HG03175 (cell line): ENCODE measurements around the gene WBP1L.

ENCODE experiments used
- ATAC-seq: cut with Tn5 transposase; IDR thresholded peaks from one replicate; pipeline ENCODE4 v1.9.1; 2021; ENCODE audit warnings: mild to moderate bottlenecking, moderate library complexity; ENCODE audit not compliant: unreplicated experiment

The WBP1L gene

DNA sequence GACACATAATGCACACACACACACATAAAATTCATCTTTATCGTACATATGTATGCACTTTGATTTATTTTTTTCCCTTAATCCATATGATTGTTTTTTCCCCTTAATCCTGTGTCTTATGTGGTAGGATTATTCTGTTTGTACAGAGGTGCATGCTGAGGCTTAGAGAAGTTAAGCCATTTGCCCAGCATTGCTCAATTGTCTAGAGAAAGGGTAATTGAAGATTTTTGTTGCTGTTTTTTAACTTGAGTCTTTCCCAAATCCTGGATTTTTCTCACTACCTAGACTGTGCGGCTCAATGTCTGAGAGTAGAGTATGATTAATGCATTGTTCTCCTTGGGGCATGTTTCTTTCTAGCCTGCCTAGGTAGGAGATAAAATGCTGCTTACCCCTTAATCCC, 35.0 kb downstream of the WBP1L start:
- ATAC-seq = no peak

DNA sequence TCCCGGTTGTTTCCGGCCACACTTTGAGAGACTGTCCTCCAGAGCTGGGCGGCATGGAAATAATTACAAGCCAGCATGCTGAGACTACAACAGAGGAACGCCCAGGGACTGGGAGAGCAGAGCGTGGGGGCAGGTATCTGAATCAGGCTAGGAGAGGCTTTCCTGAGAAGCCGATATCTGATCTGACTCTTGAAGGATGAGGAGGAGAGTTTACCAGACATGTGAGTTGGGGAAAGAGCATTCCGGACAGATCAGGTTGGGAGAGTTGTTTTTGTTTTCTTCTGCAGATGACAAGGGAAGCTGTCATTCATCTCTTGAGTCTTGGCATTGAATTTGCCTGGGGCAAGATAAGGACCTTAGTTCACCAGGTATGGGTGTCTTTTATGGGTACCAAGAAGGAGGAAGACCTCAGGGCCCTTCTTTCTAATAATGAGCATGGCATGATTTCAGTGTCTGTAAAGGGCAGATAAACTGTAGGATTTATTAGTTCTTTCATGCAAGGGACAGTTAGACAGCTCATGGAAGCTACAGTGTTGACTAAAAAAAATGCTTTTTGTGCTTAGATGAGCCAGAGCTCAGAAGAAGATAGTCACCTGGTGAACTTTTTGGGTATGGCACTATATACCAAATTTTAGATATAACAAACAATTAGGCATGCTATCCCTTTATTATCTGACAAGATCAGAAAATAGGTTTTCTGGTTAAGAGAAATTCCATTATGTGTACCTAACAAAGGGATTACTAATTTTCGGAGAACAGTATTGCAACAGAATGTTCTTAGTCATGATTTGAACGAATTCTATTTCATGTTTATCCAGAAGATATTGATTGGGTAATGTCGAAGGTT, 36.2 kb downstream of the WBP1L start:
- ATAC-seq = no peak

DNA sequence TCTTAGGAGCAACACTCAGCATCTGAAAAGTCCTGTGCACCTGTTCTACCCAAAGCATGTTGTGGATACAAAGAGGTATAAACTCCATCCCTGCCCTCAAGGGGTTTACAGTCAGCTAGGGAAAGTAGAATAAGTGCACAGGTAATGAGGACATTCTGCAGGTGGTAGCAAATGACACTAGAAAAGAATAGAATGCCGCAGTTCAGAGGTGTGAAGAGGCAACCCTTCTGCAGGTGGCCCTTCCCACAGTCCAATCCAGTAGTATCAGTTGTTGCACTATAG, 36.7 kb downstream of the WBP1L start:
- ATAC-seq = no peak

DNA sequence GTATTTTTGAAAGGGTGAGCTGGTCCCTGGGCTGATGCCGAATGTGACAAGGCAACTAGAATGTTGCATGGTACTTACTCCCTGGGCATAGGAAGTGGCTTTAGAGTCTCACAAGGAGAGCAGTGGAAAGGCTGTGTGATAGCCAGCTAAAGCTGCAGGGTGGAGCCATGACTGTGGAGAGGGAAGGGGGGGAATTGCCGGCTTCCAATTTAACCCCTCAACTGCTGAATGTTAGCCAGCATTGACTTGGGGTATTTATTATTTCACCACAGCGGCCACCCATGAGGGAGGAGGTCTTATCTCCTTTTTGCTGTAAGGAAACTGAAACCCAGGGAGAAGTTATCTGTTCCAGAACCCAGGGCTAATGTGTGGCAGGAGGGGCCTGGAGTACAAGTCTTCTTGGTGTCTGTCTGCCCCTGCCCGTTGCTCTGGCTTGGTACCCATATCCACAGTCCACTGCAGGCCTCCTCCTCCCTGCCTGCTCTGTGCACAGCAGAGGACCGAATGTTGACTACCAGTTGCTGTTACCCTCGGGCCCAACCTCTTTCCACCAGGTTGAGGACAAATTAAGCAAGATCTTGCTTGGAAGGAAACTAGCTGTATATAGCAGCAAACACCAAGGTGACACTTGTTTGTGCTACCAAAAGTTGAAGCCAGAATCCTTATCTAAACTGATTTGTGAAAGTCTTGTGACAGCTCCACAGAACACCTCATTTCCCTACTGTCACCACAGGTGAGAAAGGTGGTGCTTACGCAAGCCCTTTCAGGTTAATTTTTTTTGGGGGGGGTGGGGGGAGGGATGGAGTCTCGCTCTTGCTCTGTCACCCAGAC, 37.6 kb downstream of the WBP1L start:
- no peak for ATAC-seq

DNA sequence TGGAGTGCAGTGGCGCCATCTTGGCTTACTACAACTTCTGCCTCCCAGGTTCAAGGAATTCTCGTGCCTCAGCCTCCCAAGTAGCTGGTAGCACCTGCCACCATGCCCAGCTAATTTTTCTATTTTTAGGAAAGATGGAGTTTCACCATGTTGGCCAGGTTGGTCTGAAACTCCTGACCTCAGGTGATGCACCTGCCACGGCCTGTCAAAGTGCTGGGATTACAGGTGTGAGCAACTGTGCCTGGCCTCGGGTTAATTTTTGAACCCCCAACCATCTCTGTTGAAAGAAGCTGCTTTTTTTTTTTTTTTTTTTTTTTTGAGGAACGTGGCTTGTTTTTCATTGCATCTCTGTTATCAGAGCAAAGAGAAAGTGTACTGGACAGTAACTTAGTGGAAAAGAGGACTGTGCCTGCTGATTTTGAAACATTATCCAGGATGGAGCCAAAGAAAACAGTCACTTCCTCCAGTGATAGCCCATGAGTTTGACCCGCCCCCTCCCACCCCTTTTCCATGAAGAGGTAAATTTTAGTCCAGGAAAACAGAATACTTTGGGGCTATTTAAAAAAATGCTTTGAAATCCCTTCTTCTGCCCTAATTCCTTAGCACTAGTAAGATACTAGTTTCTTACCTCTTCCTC, 38.3 kb downstream of the WBP1L start:
- ATAC-seq = no peak

DNA sequence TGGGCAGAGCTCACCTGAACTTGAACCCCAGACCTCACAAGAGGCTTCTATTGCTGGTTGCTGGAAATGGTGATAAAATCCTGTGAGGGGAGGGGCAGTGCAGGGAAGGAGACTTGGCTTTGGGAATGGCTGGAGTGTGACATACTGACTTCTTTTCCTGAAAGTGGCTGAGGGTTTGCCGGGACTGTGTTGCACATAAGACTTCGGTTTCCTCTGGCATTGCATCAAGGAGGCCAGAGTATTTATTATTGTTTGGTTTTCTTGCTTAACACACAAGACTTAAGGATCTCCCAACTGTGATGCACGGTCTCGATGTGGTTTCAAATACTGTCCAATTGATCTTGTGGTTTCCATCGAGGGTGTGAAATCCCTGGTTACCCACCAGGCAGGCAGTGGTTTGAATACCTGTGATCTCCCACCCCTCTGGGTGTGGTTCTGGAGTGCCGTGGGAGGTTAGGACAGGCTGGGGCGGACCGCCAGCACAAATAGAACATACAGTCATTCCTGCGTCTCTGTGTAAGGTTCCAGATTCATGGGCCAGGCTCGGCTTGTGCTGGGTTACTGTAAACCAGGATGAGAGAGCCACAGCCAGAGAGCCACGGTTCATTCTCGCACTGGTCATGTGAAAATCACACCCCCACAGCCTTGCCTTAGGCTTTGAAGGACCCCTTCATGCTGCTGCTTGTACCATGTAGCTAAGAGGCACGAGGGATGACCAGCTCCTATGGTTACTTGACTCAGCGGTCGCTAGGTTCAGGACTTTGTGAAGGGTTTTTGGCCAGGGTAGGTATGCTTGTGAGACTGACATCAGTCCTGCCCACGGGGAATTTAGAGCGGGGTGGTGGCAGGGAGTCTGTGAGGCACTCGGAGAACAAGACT, 39.2 kb downstream of the WBP1L start:
- ATAC-seq = no peak

DNA sequence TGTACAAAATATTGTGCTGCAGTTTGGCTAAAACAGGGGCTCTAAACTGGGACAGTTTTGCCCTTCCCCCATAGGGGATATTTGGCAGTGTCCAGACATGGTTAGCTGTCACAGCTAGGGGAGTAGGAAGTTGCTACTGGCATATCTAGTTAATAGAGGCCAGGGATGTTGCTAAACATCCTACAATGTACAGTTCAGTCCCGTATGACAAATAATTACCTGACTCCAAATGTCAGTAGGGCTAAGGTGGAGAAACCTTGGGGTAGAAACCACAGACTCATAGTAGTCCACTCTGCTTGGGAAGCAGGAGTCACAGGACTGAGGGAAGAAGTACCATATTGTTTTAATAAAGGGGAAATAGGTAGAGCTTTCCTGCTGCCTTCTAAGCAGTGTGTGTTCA, 39.8 kb downstream of the WBP1L start:
- ATAC-seq = no peak

DNA sequence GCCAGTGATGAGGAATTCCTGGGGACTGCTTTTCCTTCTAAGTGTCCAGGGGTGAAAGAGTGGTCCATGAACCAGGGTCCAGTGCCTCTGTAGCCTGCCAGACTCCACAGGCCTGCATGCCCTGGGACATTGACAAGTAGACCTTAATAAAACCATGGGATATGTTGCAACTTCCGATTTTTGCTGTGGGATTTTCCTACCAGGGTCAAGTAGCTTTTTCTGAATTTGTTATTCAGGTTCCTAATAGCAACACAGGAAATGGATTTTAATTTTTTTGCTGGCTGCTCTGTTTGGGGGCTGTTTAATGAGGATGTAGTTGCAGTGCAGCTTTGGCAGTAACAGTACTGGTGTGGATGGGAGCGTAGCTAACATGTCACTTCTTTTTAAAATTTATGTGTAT, 42.1 kb downstream of the WBP1L start:
- ATAC-seq = no peak

DNA sequence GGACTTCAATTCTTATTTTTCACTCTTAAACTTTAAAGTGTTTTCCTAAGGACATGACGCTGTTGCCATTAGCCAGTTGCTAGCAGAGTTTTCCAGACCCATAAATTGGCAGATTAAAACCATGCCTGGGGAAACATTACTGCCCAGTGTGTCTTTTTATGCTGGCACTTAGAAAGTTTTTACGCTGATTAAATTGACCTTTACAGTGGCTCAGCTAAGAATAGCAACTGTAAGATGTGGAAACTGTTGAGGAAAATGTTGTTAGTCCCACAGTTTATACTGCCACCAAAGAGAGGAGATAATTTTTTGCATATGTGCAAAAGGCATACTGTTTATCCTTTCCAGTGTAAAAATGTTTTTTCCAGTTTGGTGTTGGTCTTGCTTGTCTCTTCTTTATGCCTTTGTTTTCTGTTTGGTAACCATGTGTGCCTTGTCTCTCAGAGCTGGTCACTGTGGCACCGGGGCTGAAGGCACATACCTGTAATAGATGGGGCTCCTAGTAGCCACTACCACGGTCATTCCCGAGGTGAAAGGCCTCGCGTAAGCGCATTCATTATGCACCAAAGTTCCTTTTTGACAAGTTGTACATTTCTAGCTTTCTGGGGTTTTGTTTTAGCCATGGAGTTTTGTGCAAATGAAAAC, 48.1 kb downstream of the WBP1L start:
- no peak for ATAC-seq

DNA sequence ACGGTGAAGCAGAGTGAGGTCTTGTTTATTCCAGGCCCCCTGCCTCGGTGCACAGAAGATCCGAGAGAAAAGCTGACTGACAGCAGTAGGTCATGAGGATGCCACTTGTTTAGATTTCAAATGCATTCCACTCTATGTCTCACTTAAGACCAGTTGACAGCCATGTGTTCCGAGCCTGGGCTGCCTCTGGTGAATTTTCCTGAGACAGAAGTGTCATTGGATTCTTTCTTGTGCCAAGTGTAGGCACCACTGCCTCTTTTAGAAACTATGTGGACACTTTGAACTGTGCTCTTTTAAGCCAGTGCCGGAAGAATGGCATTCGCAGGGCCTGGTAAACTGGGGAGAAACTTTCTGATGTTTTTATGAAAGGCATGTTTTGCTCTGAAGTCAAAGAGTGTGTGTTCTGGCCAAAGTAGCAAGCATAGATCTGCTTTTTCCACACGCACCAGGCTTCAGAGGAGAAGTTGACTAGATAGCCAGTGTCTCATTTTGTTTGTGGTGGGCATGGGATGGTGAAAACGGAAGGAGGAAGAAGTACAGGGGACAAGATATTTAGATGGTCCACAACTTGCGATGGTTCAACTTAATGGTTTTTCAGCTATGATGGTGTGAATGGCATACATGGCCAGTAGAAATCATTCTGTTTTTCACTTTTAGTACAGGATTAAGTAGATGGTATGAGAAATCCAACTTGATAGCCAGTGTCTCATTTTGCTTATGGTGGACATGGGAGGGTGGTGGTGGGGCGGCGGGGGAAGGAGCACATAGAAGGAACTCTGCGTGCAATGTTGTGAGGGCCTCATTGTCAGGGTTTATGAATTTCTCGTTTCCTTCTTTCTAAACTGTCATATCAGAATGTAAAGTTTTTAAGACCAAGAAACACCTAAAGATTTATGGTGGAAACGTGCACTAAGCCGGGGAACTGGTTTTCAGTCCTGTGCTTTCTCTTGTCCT, 52.0 kb downstream of the WBP1L start:
- ATAC-seq = peak; percentile 22

DNA sequence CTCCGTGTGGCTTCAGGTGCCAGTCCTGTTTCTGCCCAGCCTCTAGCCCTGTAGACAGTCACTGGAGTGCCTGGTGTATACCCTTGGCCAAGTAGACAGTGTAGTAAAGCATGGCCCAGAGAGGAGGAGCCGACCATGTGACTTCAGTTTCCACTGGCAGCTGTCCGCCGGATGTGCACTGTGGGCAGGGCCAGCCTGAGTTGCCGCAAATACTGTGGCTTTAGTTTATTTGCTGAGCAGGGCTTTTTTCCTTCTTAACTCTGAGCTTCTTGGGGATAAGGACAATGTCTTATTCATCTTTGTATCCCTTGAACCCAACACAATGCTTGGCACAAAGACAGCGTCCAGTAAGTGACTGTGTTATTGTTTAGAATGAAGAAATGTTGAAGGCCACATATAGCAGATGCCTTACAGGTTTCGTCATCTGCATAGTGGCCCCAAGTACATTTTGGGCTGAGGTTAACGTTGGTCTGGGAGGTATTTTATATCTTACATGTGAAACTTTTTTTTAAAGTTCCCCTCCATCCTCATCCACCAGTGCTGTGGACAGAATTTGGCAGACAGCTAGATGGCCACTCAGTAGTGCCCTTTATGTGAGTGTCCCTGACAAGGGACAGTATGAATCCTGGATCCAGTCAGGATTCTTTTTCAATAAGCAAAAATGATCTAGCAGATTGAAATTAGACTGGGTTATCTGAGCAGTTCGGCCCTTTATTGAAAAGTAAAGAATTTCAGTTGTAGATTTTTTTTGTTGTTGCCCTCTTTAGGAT, 52.8 kb downstream of the WBP1L start:
- ATAC-seq = peak; percentile 98

DNA sequence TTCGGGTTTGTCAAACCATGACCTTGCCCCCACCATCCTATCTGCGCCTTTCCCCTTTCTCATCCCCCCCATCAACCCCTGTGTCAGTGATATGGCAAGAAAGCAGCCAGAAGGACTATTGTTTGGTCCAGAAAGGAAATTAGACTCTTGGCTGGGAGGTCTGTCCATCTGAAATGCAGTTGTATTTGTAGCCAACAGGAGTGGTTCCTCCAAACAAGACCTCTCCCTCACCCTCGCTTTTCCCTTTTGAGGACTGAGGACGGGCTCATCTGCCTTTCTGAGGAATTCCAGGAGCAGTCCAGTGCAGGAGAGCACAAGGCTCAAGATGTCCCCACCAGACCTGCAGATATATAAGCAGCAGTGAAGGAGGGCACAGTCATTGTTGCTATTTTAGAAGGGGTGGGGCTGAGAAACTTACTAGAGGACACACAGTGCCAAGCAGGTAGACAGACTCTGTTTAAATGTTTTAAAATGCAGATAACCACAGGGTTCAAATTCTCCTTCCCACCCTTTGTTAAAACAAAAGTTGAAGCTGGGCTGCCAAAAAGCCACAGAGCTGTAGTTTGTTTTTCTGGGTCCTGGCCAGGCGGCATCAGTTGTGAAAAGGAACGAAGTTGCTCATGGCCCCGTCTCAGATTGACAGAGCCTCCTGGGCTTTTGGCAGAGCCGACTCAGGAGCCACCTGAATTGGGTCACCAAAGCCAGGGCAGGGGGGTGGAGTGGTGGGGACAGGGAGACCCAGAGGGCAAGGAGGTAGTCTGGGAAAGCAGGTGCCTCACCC, 56.1 kb downstream of the WBP1L start:
- no peak for ATAC-seq

DNA sequence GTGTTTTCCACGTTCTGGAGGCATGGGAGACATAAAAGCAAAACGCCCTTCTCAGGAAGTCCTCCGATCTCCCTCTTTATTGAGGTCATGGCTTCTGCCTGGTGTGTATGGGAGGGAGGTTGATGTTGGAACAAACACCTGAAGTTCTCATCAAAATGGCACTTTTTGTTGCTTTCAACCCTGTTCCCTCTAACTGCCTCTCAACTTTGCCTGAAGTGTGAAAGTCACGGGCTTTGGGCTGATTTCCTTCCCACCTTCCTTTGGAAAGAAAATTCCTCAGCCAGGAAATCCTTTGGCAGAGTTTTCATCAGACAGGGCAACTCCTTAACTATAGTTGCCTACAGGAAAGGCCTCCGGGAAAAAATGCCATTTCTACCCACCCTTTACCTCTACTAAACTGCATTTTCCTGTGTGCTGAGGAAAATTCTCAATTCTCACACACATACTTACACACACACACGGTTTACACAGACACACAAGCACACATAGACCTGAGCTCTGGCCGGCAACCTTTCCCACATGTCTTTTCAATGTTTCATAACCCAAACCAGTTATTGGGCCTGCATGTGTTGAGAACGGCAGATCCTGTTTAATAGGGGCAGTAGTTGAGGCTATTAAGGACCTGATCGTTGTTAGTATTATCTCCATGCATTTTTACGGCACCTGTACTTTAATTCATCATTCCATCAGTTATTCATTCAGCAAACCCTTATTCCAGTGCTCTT, 57.0 kb downstream of the WBP1L start:
- no peak for ATAC-seq

DNA sequence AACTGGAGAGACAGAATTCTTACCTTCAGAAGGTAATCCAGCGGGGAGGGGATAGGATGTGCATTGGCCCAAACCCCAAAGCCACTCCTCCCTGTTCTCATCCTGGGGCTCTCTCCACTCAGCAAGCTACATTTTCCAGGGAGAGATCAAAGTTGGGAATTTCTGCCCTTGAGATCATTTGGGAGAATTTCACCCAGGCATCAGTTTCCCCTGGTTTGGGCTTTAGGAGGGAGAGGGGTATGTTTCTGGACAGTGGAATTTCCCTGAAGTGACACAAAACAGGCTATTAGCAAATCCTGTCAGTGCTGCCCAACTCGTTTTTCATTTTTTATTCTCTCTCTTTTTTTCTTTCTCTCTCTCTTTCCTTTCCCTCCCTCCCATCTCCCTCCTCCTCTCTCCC, 57.7 kb downstream of the WBP1L start:
- no peak for ATAC-seq

DNA sequence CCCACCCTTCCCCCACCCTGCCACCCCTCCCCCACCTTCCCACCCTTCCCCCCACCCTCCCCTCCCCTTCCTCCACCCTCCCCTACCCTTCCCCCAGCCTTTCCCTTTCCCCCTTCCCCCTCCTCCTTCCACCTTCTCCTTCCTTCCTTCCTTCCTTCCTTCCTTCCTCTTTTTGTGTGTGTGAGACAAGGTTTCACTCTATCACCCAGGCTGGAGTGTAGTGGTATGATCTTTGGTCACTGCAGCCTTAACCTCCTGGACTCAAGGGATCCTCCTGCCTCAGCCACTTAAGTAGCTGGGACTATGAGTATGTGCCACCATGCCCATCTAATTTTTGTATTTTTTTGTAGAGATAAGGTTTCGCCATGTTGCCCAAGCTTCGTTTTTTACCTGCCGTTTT, 58.2 kb downstream of the WBP1L start:
- ATAC-seq = no peak

DNA sequence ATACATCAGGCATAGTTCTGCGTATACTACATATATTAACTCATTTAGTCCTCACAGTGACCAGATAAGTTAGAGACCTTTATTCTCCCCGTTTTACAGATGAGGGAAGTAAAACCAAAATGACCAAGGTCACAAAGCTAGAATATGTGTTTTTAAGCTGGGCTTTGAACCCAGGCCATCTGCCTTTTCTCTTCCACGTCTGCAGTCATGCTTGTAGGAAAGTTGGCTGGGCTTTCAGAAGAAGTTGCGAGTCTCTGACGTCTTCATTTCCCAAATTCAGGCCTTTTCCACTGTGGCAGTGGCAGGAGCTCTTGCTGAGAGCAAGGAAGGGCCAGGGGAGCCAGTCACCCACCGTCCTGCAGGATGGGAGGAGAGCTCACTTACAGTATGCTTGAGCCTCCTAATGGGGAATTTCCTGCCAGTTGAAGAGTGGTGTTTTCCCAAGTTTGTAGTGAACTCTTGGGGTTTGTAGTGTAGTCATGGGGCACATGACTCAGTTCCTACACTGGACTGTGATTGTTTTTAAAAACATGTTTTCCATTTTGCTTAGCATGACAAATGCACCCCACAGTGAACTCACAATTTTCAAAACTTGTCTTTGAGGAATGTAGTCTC, 59.3 kb downstream of the WBP1L start:
- ATAC-seq = no peak
